SK-MEL-5 (cell line): ENCODE data around the gene GMDS. TPM values are rescaled to one million over a fixed set of nuclear protein-coding genes. Genes with fewer than 3 reads are reported as not detected.

Experiments used
- DNase-seq: peaks from one replicate; pipeline ENCODE4 v3.0.0-alpha.2; 2016; ENCODE audit warnings: low read depth, low spot score
- in situ Hi-C: cut with HindIII; loops from 2 replicates; pipeline ENCODE4 v1.10.0; 2016; ENCODE audit warnings: low sequenced_read_pairs, high pct_unique_total_duplicates, low pct_unique_long_range_greater_than_20kb
- total RNA-seq: library from RNA; depleted of rRNA; stranded (reverse); fragments of >200 nt; shearing (Covaris generic); gene quantifications from 2 replicates; pipeline ENCODE4 v1.2.3, GENCODE V29; 2014

Gene GMDS
- total RNA-seq, 1 experiment from 2014 or later = 23.6 TPM

GRCh38 chr6:1798303-1798964 is 447.0 kb downstream of the GMDS start:
- no peak for DNase-seq
- in situ Hi-C loops = no loop called here

- no peak for DNase-seq
- in situ Hi-C loops = no loop called here
Observed at GRCh38 chr6:1797801-1798200, 447.6 kb downstream of the GMDS start.

GRCh38 chr6:1796706-1797529 is 448.5 kb downstream of the GMDS start:
- in situ Hi-C loops = no loop called here
- DNase-seq = no peak

GRCh38 chr6:1795910-1796309 is 449.5 kb downstream of the GMDS start:
- DNase-seq = no peak
- in situ Hi-C loops = no loop called here

GRCh38 chr6:1792989-1793388 is 452.4 kb downstream of the GMDS start:
- peak; percentile 82 for DNase-seq
- in situ Hi-C loops = no loop called here

GRCh38 chr6:1790684-1791083 is 454.7 kb downstream of the GMDS start:
- no peak for DNase-seq
- in situ Hi-C loops = no loop called here

- DNase-seq = no peak
- in situ Hi-C loops = no loop called here
Observed at GRCh38 chr6:1789092-1789491, 456.3 kb downstream of the GMDS start.

- in situ Hi-C loops = no loop called here
- DNase-seq = no peak
Observed at GRCh38 chr6:1787894-1788293, 457.5 kb downstream of the GMDS start.

- peak; percentile 26 for DNase-seq
- in situ Hi-C loops = no loop called here
Observed at GRCh38 chr6:1786455-1787453, 458.7 kb downstream of the GMDS start.

- DNase-seq = no peak
- in situ Hi-C loops = no loop called here
Observed at GRCh38 chr6:1784422-1784884, 461.0 kb downstream of the GMDS start.

GRCh38 chr6:1781817-1782184 is 463.6 kb downstream of the GMDS start:
- in situ Hi-C loops = no loop called here
- no peak for DNase-seq

GRCh38 chr6:1781152-1781816 is 464.1 kb downstream of the GMDS start:
- DNase-seq = no peak
- in situ Hi-C loops = no loop called here

- in situ Hi-C loops = no loop called here
- DNase-seq = no peak
Observed at GRCh38 chr6:1780251-1780867, 465.0 kb downstream of the GMDS start.

GRCh38 chr6:1778686-1779235 is 466.6 kb downstream of the GMDS start:
- DNase-seq = no peak
- in situ Hi-C loops = no loop called here

- in situ Hi-C loops = no loop called here
- DNase-seq = peak; percentile 84
Observed at GRCh38 chr6:1777921-1778685, 467.3 kb downstream of the GMDS start.

GRCh38 chr6:1775441-1775840 is 470.0 kb downstream of the GMDS start:
- no peak for DNase-seq
- in situ Hi-C loops = no loop called here
